Hepatocyte (in vitro differentiated cells): ENCODE data around the gene SLC6A3. TPM values are rescaled to one million over a fixed set of nuclear protein-coding genes. Genes with fewer than 3 reads are reported as not detected.
"Not testable (repeated sequence)": the region's sequence is repeated elsewhere in the genome, so short reads cannot be mapped to it uniquely, and the experiment has no call there.

Source experiments
- DNase-seq: peaks from one replicate; pipeline ENCODE4 v3.0.0-alpha.2; 2016; ENCODE audit warnings: low spot score
- H2AFZ ChIP-seq: fragments of 200-600 bp; sonication (generic); 2 replicates; pipeline ENCODE4 v1.6.0; 2016; ENCODE audit warnings: antibody characterized with exemption, mild to moderate bottlenecking
- H3K27ac ChIP-seq: fragments of 200-600 bp; sonication (generic); 2 replicates; pipeline ENCODE4 v1.5.1; 2016; ENCODE audit warnings: mild to moderate bottlenecking
- H3K27me3 ChIP-seq: fragments of 200-600 bp; sonication (generic); 2 replicates; pipeline ENCODE4 v1.6.1; 2016
- H3K36me3 ChIP-seq: fragments of 200-600 bp; sonication (generic); replicated peaks from 2 replicates; pipeline ENCODE4 v1.5.1; 2016; ENCODE audit warnings: low read depth; ENCODE audit not compliant: insufficient read depth
- H3K4me1 ChIP-seq: fragments of 200-600 bp; sonication (generic); 2 replicates; pipeline ENCODE4 v1.5.1; 2016; ENCODE audit warnings: mild to moderate bottlenecking, moderate library complexity; ENCODE audit not compliant: insufficient read depth
- H3K4me2 ChIP-seq: fragments of 200-600 bp; sonication (generic); 2 replicates; pipeline ENCODE4 v1.6.0; 2016
- H3K4me3 ChIP-seq: fragments of 200-600 bp; sonication (generic); 2 replicates; pipeline ENCODE4 v1.5.1; 2016; ENCODE audit warnings: mild to moderate bottlenecking
- H3K79me2 ChIP-seq: fragments of 200-600 bp; sonication (generic); 2 replicates; pipeline ENCODE4 v1.6.0; 2017; ENCODE audit warnings: mild to moderate bottlenecking
- H3K9me2 ChIP-seq: fragments of 200-600 bp; sonication (generic); replicated peaks from 2 replicates; pipeline ENCODE4 v1.6.0; 2017; ENCODE audit warnings: mild to moderate bottlenecking; ENCODE audit not compliant: insufficient read depth
- H3K9me3 ChIP-seq: fragments of 200-600 bp; sonication (generic); 2 replicates; pipeline ENCODE4 v1.5.1; 2016; ENCODE audit warnings: low read depth, mild to moderate bottlenecking
- H4K20me1 ChIP-seq: fragments of 200-600 bp; sonication (generic); 2 replicates; pipeline ENCODE4 v1.6.0; 2016; ENCODE audit warnings: mild to moderate bottlenecking; ENCODE audit not compliant: insufficient read depth, poor library complexity, severe bottlenecking
- EZH2 ChIP-seq: fragments of 200-600 bp; sonication (generic); IDR thresholded peaks from 2 replicates; pipeline ENCODE4 v1.6.1; 2016; ENCODE audit warnings: antibody characterized with exemption, mild to moderate bottlenecking, borderline replicate concordance
- EZH2phosphoT487 ChIP-seq: fragments of 200-600 bp; sonication (generic); IDR thresholded peaks from one replicate; pipeline ENCODE4 v1.6.1; 2018; ENCODE audit warnings: antibody characterized with exemption, mild to moderate bottlenecking, low read depth, moderate library complexity; ENCODE audit not compliant: unreplicated experiment, severe bottlenecking
- WGBS: methylation state at CpG from one replicate; pipeline ENCODE4 v1.1.6; 2016; ENCODE audit warnings: low lambda C conversion rate; ENCODE audit errors: missing lambda C conversion rate; 5-methylcytosine and 5-hydroxymethylcytosine counted together
- polyA plus RNA-seq: library from polyadenylated mRNA; unstranded; fragments of >200 nt; fragmentation: Nextera tagmentation; extraction: Ambion mirVana; gene quantifications from 2 replicates; pipeline ENCODE4 v1.2.1, GENCODE V29; 2016
- total RNA-seq: library from RNA; depleted of rRNA; stranded (reverse); fragments of >200 nt; gene quantifications from 2 replicates; pipeline ENCODE4 v1.2.3, GENCODE V29; 2014
- TF ChIP-seq, protein P1 (sequence below): fragments of 200-600 bp; sonication (generic); IDR thresholded peaks from 2 replicates; pipeline ENCODE4 v1.5.1; 2016; ENCODE audit warnings: antibody characterized with exemption, mild to moderate bottlenecking; ENCODE audit not compliant: poor library complexity

SLC6A3 gene
- total and polyA plus RNA-seq, 2 experiments from 2014 or later: not detected

DNA sequence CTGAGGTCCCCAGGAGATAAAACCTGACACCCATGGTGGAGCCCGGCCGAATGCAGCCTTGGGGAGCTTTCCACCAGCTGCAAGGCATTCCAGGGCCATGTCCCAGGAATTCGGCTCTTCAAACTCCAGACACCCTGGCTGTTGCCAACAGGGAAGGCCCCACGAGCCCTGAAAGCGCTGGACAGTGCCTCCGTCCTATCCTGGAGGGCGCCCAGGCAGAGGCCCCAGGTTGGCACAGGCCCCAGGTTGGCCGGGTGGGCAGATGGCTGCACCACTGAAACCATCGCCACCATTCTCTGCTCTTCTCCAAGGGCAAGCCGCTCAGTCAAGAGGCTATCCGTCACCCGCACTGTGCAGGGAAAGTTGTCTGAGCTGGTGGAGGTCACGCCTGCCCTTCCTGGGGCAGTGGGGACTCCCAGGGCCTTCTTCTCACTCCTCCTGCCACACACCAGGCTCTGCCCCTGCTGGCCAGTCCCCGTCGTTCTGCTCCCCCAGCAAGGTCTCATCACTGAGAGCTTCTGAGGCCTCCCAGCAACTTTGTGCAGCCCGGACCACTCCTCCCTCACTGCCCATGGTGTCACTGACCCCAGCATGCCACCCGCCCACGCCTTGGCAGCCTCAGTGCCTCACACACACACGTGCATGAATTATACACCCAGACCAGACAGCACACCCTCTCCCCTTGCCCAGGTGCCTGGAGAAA is 21.2 kb downstream of the SLC6A3 start:
- H2AFZ ChIP-seq: no peak overlapping the region
- H3K79me2 ChIP-seq: no peaks in the 10 kb centered on the region
- no peaks in the 10 kb centered on the region for H3K36me3 ChIP-seq
- H3K27me3 ChIP-seq: no peaks in the 10 kb centered on the region
- H3K27ac ChIP-seq: no peak overlapping the region
- no peaks in the 10 kb centered on the region for H3K9me2 ChIP-seq
- DNase-seq: no peak
- TF ChIP-seq EZH2phosphoT487 (no peak), EZH2 (no peak)
- TF ChIP-seq, protein P1, sequence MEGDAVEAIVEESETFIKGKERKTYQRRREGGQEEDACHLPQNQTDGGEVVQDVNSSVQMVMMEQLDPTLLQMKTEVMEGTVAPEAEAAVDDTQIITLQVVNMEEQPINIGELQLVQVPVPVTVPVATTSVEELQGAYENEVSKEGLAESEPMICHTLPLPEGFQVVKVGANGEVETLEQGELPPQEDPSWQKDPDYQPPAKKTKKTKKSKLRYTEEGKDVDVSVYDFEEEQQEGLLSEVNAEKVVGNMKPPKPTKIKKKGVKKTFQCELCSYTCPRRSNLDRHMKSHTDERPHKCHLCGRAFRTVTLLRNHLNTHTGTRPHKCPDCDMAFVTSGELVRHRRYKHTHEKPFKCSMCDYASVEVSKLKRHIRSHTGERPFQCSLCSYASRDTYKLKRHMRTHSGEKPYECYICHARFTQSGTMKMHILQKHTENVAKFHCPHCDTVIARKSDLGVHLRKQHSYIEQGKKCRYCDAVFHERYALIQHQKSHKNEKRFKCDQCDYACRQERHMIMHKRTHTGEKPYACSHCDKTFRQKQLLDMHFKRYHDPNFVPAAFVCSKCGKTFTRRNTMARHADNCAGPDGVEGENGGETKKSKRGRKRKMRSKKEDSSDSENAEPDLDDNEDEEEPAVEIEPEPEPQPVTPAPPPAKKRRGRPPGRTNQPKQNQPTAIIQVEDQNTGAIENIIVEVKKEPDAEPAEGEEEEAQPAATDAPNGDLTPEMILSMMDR: no peak
- peaks cover 8% of the 10 kb centered on the region for H3K9me3 ChIP-seq
- no peaks in the 10 kb centered on the region for H4K20me1 ChIP-seq
- no peak overlapping the region for H3K4me3 ChIP-seq
- no peak overlapping the region for H3K4me2 ChIP-seq
- WGBS: 79% methylated on average over 19 of the region's 19 CpGs
- H3K4me1 ChIP-seq: no peaks in the 10 kb centered on the region

DNA sequence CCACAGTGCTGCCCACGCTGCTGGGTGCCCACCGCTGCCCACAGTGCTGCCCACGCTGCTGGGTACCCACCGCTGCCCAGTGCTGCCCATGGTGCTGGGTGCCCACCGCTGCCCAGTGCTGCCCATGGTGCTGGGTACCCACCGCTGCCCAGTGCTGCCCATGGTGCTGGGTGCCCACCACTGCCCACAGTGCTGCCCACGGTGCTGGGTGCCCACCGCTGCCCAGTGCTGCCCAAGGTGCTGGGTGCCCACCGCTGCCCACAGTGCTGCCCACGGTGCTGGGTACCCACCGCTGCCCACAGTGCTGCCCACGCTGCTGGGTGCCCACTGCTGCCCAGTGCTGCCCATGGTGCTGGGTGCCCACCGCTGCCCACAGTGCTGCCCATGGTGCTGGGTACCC is 22.7 kb downstream of the SLC6A3 start:
- not testable (repeated sequence) for H3K4me1 ChIP-seq, H3K36me3 ChIP-seq, H3K9me2 ChIP-seq, DNase-seq, H3K9me3 ChIP-seq, H3K27me3 ChIP-seq, H4K20me1 ChIP-seq, H2AFZ ChIP-seq, H3K4me2 ChIP-seq, H3K4me3 ChIP-seq, H3K27ac ChIP-seq, H3K79me2 ChIP-seq
- WGBS: 92% methylated on average over 7 of the region's 13 CpGs

DNA sequence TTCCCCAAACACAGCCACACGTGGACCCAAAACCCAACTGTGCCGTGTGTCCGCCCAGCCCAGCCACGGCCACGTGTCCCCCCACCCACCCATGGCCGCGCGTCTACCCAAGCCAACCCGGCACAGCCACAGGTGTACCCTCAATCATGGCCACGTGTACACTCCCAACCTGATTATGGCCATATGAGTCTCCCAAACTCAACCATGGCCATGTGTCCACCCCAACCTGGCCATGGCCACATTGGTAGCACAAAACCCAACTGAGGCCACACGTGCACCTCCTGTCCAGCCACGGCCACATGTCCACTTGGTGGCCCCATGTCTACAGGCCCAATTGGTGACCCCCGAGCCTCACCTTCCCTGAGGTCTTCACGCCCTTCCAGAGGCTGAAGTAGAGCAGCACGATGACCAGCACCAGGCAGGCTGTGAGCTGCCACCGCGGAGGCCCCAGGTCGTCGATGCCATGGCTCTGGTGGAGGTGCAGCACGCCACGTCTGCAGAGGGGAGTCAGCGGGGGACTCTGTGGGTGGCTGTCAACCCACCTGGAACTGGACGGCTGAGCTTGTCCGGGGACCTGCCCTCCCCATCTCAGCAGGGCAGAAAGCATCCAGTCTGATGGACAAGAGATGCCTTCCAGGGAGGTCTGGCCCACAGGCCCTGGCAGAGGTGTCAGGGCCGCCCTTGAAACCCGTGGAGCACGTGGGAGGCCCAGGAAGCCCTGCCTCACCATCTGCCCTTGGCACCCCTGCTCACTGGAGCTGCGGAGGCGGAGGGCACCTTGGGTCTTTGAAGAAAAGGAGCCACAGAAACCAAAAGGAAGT is 23.5 kb downstream of the SLC6A3 start:
- Histone ChIP-seq H3K27me3 (no peaks in the 10 kb centered on the region), H3K79me2 (no peaks in the 10 kb centered on the region), H4K20me1 (no peaks in the 10 kb centered on the region), H3K4me1 (no peaks in the 10 kb centered on the region), H3K4me2 (no peak overlapping the region), H3K4me3 (no peak overlapping the region), H2AFZ (no peak overlapping the region), H3K9me3 (no peaks in the 10 kb centered on the region), H3K27ac (no peak overlapping the region), H3K9me2 (no peaks in the 10 kb centered on the region), H3K36me3 (no peaks in the 10 kb centered on the region)
- 86% methylated on average over 29 of the region's 29 CpGs for WGBS
- DNase-seq: no peak
- TF ChIP-seq EZH2 (no peak), EZH2phosphoT487 (no peak)
- TF ChIP-seq, protein P1: no peak
